ENCODE measurements around the gene RIMS1.

DNA sequence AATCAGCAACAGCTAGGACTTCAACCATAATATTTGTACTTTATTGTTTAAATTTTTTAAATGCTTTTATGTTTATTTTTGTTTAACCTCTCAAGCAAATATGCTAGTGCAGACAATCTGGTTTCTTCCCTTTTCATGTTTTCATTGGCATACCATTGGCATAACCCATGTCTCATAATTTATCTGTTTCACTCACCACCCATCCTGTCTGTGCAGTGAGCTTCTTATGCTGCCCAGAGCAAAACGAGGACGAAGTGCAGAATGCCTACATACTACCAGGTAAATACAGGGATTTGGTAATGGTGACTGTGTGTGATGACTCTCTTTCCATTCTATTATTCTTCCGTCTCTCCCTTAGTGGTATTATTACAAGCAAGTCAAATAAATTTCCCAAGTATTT is 374.1 kb downstream of the RIMS1 start:
- TF ChIP-seq, protein P1, sequence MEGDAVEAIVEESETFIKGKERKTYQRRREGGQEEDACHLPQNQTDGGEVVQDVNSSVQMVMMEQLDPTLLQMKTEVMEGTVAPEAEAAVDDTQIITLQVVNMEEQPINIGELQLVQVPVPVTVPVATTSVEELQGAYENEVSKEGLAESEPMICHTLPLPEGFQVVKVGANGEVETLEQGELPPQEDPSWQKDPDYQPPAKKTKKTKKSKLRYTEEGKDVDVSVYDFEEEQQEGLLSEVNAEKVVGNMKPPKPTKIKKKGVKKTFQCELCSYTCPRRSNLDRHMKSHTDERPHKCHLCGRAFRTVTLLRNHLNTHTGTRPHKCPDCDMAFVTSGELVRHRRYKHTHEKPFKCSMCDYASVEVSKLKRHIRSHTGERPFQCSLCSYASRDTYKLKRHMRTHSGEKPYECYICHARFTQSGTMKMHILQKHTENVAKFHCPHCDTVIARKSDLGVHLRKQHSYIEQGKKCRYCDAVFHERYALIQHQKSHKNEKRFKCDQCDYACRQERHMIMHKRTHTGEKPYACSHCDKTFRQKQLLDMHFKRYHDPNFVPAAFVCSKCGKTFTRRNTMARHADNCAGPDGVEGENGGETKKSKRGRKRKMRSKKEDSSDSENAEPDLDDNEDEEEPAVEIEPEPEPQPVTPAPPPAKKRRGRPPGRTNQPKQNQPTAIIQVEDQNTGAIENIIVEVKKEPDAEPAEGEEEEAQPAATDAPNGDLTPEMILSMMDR (IDR thresholded peaks at IDR 0.05): no peak
- TF ChIP-seq EZH2 (IDR thresholded peaks at IDR 0.05; ENCODE audit: borderline replicate concordance, insufficient read depth, low read depth, low read length, poor library complexity, severe bottlenecking): no peak

Data from B cell (primary cell).